Loucy (cell line): ENCODE data around the gene RAB38.

Experiments
- EZH2phosphoT487 ChIP-seq: fragments of 200-600 bp; IDR thresholded peaks from 2 replicates; pipeline ENCODE4 v1.6.1; 2018; ENCODE audit warnings: antibody characterized with exemption, mild to moderate bottlenecking, moderate library complexity, borderline replicate concordance
- TF ChIP-seq, protein P1 (sequence below): fragments of 200-600 bp; sonication (generic); conservative IDR thresholded peaks from 2 replicates; pipeline ENCODE4 v1.5.1; 2014; ENCODE audit warnings: mild to moderate bottlenecking, antibody characterized with exemption, low read length

DNA sequence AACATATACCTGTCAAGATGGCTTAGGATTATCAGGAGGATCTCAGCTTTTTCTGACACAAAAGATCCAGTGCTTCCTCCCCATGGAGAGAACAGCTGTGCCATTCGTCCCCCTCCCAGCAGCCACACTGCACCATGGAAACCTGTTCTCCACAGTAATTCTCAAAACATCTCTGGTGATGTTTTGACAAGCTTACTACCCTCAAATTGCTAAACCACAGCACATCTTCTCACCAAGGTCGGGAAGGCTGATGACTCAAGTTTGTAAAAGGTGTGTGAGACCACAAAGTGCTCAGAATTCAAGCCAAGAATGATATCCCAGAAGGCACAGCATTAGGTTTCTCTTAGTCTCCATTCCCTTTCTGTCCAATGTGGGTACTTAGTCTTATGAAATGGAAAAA, 3.9 kb upstream of the RAB38 start:
- TF ChIP-seq, protein P1, sequence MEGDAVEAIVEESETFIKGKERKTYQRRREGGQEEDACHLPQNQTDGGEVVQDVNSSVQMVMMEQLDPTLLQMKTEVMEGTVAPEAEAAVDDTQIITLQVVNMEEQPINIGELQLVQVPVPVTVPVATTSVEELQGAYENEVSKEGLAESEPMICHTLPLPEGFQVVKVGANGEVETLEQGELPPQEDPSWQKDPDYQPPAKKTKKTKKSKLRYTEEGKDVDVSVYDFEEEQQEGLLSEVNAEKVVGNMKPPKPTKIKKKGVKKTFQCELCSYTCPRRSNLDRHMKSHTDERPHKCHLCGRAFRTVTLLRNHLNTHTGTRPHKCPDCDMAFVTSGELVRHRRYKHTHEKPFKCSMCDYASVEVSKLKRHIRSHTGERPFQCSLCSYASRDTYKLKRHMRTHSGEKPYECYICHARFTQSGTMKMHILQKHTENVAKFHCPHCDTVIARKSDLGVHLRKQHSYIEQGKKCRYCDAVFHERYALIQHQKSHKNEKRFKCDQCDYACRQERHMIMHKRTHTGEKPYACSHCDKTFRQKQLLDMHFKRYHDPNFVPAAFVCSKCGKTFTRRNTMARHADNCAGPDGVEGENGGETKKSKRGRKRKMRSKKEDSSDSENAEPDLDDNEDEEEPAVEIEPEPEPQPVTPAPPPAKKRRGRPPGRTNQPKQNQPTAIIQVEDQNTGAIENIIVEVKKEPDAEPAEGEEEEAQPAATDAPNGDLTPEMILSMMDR = no peak
- no peak for TF ChIP-seq EZH2phosphoT487
